Islet precursor cell (in vitro differentiated cells): ENCODE measurements around the gene OR2A12.
"Not testable (repeated sequence)": the region's sequence is repeated elsewhere in the genome, so short reads cannot be mapped to it uniquely, and the experiment has no call there.

ENCODE experiments used
- DNase-seq: peaks from one replicate; pipeline ENCODE4 v3.0.0-alpha.2; 2018

Gene OR2A12

DNA sequence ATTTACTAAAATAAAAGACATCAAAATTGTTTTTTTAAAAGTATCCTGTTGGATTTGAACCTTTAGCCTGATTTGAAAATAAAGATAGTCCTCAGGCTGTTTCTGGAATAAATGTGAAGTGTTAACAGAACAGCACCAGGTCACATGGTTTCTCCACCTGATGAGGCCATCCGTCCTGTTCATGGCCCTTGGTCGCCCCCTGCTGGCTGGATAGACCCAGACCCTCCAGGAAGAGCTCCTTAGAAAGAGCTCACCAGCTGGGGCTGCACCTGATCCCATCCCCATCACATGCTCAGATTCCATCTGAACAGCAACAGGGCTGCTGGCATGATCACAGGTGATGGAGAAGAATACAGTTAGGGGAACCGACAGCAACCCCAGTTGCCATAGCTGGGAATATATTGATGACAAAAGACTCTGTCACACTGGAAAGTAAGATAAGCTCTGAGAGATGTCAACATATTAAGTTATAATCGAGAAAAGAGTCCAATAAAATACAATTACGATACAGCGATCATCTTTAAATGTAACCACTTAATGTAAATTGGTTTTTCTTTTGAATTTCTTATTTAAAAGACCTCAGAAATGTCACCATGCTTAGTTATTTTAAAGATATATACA, 41.7 kb downstream of the OR2A12 start:
- peak; percentile 94 for DNase-seq

DNA sequence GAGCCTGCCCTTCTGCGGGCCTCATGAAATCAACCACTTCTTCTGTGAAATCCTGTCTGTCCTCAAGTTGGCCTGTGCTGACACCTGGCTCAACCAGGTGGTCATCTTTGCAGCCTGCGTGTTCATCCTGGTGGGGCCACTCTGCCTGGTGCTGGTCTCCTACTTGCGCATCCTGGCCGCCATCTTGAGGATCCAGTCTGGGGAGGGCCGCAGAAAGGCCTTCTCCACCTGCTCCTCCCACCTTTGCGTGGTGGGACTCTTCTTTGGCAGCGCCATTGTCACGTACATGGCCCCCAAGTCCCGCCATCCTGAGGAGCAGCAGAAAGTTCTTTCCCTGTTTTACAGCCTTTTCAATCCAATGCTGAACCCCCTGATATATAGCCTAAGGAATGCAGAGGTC, 43.5 kb downstream of the OR2A12 start:
- DNase-seq: not testable (repeated sequence)

DNA sequence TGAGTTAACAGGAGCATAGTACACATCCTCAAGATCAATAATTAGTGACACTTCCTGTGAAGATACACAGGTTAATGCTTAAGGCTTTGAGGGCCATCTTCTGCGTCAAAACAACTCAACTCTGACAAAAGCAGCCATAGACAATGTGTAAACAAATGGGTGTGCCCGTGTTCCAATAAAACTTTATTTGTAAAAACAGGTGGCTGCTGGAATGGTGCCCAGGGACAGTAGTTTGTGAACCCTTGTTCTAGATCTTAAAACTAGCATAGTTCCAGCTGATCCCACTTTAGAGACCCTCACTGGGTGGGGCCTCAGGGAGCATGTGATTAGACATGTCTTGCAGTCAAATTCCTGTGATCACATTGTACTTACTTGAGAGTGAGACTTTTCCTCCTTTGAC, 44.7 kb downstream of the OR2A12 start:
- DNase-seq: no peak

DNA sequence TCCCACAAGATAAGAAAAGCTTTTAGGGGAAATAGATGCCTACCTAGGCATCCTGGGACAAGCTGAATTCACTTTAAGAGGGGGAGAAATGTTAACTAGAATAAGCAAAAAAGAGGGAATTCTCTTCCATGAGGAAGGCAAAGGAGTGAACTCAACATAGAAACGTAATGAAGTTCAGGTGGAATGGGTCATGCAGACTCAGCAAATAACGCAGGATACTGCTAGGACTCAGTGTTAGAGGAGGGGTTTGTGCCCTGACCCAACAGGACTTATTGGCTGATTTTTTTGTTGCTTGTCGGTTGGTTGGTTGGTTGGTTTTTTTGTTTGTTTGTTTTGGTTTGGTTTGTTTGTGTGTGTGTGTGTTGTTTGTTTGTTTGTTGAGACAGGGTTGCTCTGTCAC, 46.2 kb downstream of the OR2A12 start:
- DNase-seq: no peak

DNA sequence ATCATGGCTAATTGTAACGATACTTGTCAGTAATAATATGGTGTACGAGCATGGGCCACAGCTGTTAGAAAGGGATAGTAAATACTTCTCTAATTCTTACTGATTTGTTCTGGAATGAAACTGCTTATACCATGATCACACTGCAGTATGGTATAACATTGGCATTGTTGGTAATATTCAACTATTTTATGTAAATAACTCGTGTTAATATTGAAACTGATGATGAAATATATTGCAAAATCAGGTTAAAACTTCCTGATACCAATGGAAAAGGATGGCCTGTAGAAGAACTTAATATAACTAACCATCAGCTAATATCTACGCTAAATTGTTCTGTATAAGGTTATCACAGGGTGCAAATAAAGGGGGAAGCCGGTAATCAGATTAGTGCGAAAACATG, 47.2 kb downstream of the OR2A12 start:
- no peak for DNase-seq

DNA sequence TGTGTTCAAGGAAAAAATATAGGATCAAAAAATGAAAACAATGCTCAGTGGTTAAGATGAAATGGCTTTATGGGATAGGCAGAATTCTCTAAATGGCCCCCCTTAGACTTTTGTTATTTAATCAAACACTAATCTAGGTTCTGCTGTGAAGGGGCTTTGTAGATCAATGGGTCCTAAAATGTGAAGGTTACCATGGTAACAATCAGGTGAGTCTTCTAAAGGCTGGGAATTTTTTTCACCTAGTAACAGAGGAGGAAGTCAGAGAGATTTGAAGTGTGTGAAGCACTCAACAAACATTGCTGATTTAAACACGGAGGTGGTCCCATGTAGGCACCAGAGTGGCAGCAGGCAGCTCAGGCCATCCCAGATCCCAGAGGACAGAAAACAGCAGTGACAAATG, 48.0 kb downstream of the OR2A12 start:
- DNase-seq: no peak

DNA sequence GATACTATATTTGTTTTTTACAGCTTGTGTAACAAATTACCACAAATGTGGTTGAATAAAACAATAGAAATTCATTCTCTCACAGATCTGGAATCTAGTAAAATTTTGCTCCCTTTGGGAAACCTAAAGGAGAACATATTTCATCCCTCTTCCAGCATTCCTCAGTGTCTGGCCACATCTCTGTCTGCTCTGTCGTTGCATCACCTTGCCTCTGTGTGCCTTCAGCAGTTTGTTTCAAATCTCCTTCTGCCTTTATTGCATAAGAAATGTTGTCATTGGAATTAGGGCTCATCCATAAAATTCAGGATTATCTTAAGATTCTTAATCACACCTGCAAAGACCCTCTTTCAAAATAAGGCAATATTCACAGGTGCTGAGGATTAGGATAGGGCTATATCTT, 51.4 kb downstream of the OR2A12 start:
- no peak for DNase-seq

DNA sequence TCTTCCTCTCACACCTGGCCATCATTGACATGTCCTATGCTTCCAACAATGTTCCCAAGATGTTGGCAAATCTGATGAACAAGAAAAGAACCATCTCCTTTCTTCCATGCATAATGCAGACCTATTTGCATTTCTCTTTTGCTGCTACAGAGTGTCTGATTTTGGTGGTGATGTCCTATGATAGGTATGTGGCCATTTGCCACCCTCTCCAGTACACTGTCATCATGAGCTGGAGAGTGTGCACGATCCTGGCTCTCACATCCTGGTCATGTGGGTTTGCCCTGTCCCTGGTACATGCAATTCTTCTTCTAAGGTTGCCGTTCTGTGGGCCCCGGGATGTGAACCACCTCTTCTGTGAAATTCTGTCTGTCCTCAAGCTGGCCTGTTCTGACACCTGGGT, 56.1 kb downstream of the OR2A12 start:
- no peak for DNase-seq

DNA sequence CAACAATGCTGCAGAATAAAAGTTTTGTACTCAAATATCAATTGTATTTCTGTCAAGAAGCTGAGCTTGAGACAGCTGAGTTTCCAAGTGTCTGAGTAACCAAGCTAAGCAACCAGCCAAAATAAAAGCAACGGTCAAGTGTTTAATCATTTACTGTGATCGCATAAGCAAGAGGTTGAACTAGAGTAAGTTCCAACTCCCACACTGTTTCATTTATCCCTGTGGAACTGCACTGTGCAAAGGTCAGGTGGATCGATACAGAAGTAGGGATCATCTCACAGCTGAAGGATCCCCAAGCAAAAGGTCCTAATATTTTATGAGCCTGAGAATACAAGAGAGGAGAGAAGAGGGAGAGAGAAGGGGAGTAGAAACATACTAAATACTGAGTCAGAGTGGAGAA, 58.3 kb downstream of the OR2A12 start:
- DNase-seq: no peak

DNA sequence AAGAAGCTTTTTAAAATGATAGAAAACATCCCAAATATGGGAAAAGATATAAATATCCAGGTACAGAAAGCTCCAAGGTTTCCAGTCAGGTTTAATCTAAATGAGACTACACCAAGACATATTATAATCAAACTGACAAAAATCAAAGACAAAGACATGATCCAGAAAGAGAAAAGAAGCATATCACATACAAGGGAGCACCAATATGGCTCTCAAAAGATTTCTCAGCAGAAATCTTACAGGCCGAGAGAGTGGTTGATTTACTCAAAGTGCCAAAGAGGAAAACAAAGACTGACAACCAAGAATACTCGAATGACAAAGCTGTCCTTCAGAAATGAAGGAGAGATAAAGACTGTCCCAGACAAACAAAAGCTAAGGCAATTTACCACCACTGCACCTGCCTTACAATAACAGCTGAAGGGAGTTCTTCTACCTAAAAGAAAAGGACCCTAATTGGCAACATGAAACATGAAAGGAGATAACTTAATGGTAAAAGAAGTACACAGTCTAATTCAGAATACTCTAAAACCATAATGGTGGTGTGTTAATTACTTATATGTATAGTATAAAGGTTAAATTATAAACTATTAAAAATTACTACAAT, 62.2 kb downstream of the OR2A12 start:
- no peak for DNase-seq
